HepG2 (cell line): ENCODE results near the gene FSHR. TPM values are rescaled to one million over a fixed set of nuclear protein-coding genes. Genes with fewer than 3 reads are reported as not detected.

Source experiments
- ATAC-seq: fragments of 200-7000 bp; cut with Tn5 transposase; 3 replicates; pipeline ENCODE4 v1.9.1; 2020; ENCODE audit warnings: mild to moderate bottlenecking, moderate library complexity
- BruUV-seq: library from RNA; stranded (reverse); fragments of 400-500 nt; replicated peaks from 2 replicates; lab custom pipeline; 2021; lab: Mats Ljungman, UMichigan
- CTCF ChIA-PET: fragments of 300-600 bp; formaldehyde crosslinking; extraction: SDS; loops from one replicate; lab custom pipeline; 2021; ENCODE audit warnings: low total read pairs, inconsistent platforms, low intra/inter-chr PET ratio; lab: Yijun Ruan, JAX
- POLR2A ChIA-PET: fragments of 350-600 bp; sonication (Branson Sonifier 250); formaldehyde crosslinking; loops from one replicate; lab custom pipeline; 2020; ENCODE audit warnings: antibody characterized with exemption, inconsistent platforms; lab: Yijun Ruan, JAX
- DNase-seq: peaks from one replicate; pipeline ENCODE4 v3.0.0-alpha.2; 2015; ENCODE audit warnings: low spot score
- FAIRE-seq: peaks from 3 replicates; lab custom pipeline; 2011; peaks lifted over from hg19 to GRCh38; lab: Jason Lieb, UNC
- H2AFZ ChIP-seq: one replicate; pipeline ENCODE4 v1.6.1; 2011; ENCODE audit warnings: low read length, inconsistent platforms
- H3K27ac ChIP-seq: fragments of 300-600 bp; 3 replicates; pipeline ENCODE4 v1.8.0; 2011; ENCODE audit warnings: mixed run types, mild to moderate bottlenecking, mixed read lengths, low read length, inconsistent platforms; ENCODE audit not compliant: insufficient read depth; ENCODE audit errors: extremely low read length
- H3K27me3 ChIP-seq, 2 experiments: fragments of 200-600 bp in 1 of 2; 2 replicates in 1 of 2; 3 replicates in 1 of 2; pipeline versions ENCODE4 v1.6.0 to v1.8.0; 2011; ENCODE audit warnings: low read length in 2 of 2, mild to moderate bottlenecking in 2 of 2, moderate library complexity in 2 of 2, inconsistent platforms in 1 of 2; ENCODE audit not compliant: insufficient read depth in 2 of 2, control insufficient read depth in 1 of 2
- H3K36me3 ChIP-seq, 2 experiments: fragments of 200-600 bp in 1 of 2; replicated peaks in 1 of 2; 2 replicates in 1 of 2; 3 replicates in 1 of 2; pipeline versions ENCODE4 v1.5.1 to v1.8.0; 2011; ENCODE audit warnings: low read length in 2 of 2, inconsistent platforms in 1 of 2; ENCODE audit not compliant: insufficient read depth in 2 of 2, control insufficient read depth in 1 of 2
- H3K4me1 ChIP-seq: 2 replicates; pipeline ENCODE4 v1.5.1; 2012; ENCODE audit warnings: low read length, inconsistent platforms; ENCODE audit not compliant: insufficient read depth
- H3K4me2 ChIP-seq: 2 replicates; pipeline ENCODE4 v1.6.0; 2011; ENCODE audit warnings: low read depth, low read length, inconsistent platforms
- H3K4me3 ChIP-seq, 3 experiments: fragments of 200-600 bp in 1 of 3; sonication (generic), shearing (Covaris generic) in 1 of 3; replicated peaks in 1 of 3; 2 replicates each; pipeline ENCODE4 v1.5.1; 2011 to 2016; ENCODE audit warnings: low read length in 3 of 3, inconsistent platforms in 2 of 3, low read depth in 2 of 3, mild to moderate bottlenecking in 2 of 3, control low read depth in 1 of 3, mixed read lengths in 1 of 3; ENCODE audit not compliant: insufficient read depth in 1 of 3
- H3K79me2 ChIP-seq: one replicate; pipeline ENCODE4 v1.6.1; 2011; ENCODE audit warnings: low read length, inconsistent platforms; ENCODE audit not compliant: insufficient read depth
- H3K9ac ChIP-seq: 2 replicates; pipeline ENCODE4 v1.6.0; 2011; ENCODE audit warnings: mild to moderate bottlenecking, low read depth, low read length, inconsistent platforms; ENCODE audit not compliant: insufficient read depth
- H3K9me3 ChIP-seq: 2 replicates; pipeline ENCODE4 v1.5.1; 2012; ENCODE audit warnings: mild to moderate bottlenecking, low read length
- H4K20me1 ChIP-seq: 2 replicates; pipeline ENCODE4 v1.6.0; 2011; ENCODE audit warnings: inconsistent platforms, mild to moderate bottlenecking, low read length, moderate library complexity; ENCODE audit not compliant: insufficient read depth
- ERF ChIP-seq: IDR thresholded peaks from 2 replicates; pipeline ENCODE4 v1.6.1; 2018; ENCODE audit warnings: missing biosample characterization, missing genetic modification reagents
- MBNL3 ChIP-seq: fragments of 250-450 bp; sonication (Bioruptor Pico); conservative IDR thresholded peaks from 2 replicates; pipeline ENCODE4 v1.8.0; 2022; ENCODE audit warnings: mild to moderate bottlenecking, inconsistent platforms
- MXD3 ChIP-seq: IDR thresholded peaks from 2 replicates; pipeline ENCODE4 v1.6.1; 2016; ENCODE audit warnings: mild to moderate bottlenecking, missing biosample characterization, missing genetic modification reagents
- SP2 ChIP-seq: sonication (generic); formaldehyde crosslinking; IDR thresholded peaks from 2 replicates; pipeline ENCODE4 v1.5.1; 2020; ENCODE audit warnings: mild to moderate bottlenecking, missing genetic modification reagents
- ZNF263 ChIP-seq: sonication (generic); formaldehyde crosslinking; IDR thresholded peaks from 2 replicates; pipeline ENCODE4 v1.4.0; 2020; ENCODE audit warnings: missing genetic modification reagents
- ZNF530 ChIP-seq: sonication (generic); formaldehyde crosslinking; IDR thresholded peaks from 2 replicates; pipeline ENCODE4 v1.5.0; 2020; ENCODE audit warnings: low read depth, mild to moderate bottlenecking, missing genetic modification reagents
- ZNF644 ChIP-seq: IDR thresholded peaks from 2 replicates; pipeline ENCODE4 v1.6.1; 2016; ENCODE audit warnings: low read depth
- ZNF749 ChIP-seq: sonication (generic); formaldehyde crosslinking; IDR thresholded peaks from 2 replicates; pipeline ENCODE4 v1.8.0; 2022; ENCODE audit warnings: mild to moderate bottlenecking, missing genetic modification reagents, moderate library complexity, borderline replicate concordance
- WGBS: methylation state at CpG from one replicate; pipeline ENCODE4 v1.1.6; 2017; ENCODE audit warnings: low lambda C conversion rate; 5-methylcytosine and 5-hydroxymethylcytosine counted together
- in situ Hi-C: cut with HindIII; loops from 2 replicates; pipeline ENCODE4 v1.10.0; 2017; ENCODE audit warnings: low pct_unique_long_range_greater_than_20kb; ENCODE audit not compliant: extremely low pct_ligation_motif_present
- intact Hi-C: fragments of 100-400 bp; cut with micrococcal nuclease; formaldehyde crosslinking; loops from one replicate; pipeline ENCODE4 v1.10.0; 2022; ENCODE audit not compliant: unreplicated experiment
- polyA plus RNA-seq, 8 experiments: library from polyadenylated mRNA; depleted of rRNA in 3 of 8; stranded (reverse) in 7 of 8; unstranded in 1 of 8; fragments of >200 nt; fragmentation: Illumina TruSeq in 4 of 8; extraction: Trizol in 4 of 8; gene quantifications; 2 replicates each; pipeline versions ENCODE4 v1.2.1 to v1.2.3, GENCODE V29; 2011 to 2016; ENCODE audit warnings: low read depth in 4 of 8, missing spikeins in 1 of 8, mixed read lengths in 1 of 8; ENCODE audit not compliant: insufficient read depth in 1 of 8
- total RNA-seq, 5 experiments: library from RNA; depleted of rRNA; stranded (reverse); fragments of >200 nt; fragmentation: Illumina TruSeq; extraction: Trizol; gene quantifications; 2 replicates each; pipeline ENCODE4 v1.2.3, GENCODE V29; 2016; ENCODE audit warnings: low read depth in 1 of 5

Gene FSHR
- total and polyA plus RNA-seq, 2 of the 13 experiments (the other 11 are each of a cell fraction or from before 2014, with no cell fraction given) = not detected

GRCh38 chr2:48915884-48916283, 238.4 kb downstream of the FSHR start (continued):
- TF ChIP-seq ZNF644 (CRISPR knock-in tag) (no peak), MXD3 (CRISPR knock-in tag) (no peak), MBNL3 (CRISPR knock-in tag) (no peak), ERF (CRISPR knock-in tag) (no peak), ZNF530 (CRISPR knock-in tag) (no peak), ZNF749 (CRISPR knock-in tag) (no peak)
- TF ChIP-seq, all 625 proteins: peak for 0

- Histone ChIP-seq H3K4me2 (no peak overlapping the region), H3K27me3 (no peaks in the 10 kb centered on the region), H3K4me3 (no peak overlapping the region), H2AFZ (no peak overlapping the region), H3K79me2 (no peaks in the 10 kb centered on the region), H3K9ac (no peak overlapping the region), H3K9me3 (0 out of 2 replicates have a peak, but pooled peaks cover 4% of the 10 kb centered on the region), H3K27ac (no peak overlapping the region), H3K36me3 (no peaks in the 10 kb centered on the region), H4K20me1 (no peaks in the 10 kb centered on the region), H3K4me1 (no peaks in the 10 kb centered on the region)
- TF ChIP-seq SP2 = no peak
- TF ChIP-seq ZNF263 (CRISPR knock-in tag) = peak; percentile 59
- ATAC-seq (no peak), FAIRE-seq (no peak), DNase-seq (no peak)
- no TSS peak for BruUV-seq
- ChIA-PET CTCF (no interaction called here), POLR2A (no interaction called here)
- WGBS = 23% methylated on average over 10 of the region's 10 CpGs
- intact Hi-C loops = no loop called here
- in situ Hi-C loops = no loop called here
Measured at GRCh38 chr2:48915227-48915626, 239.1 kb downstream of the FSHR start.
